Limb (tissue), 2 donors: ENCODE results near the gene KAT8.

Source experiments
- DNase-seq, 2 donors: peaks; one replicate each; pipeline ENCODE4 v3.0.0-alpha.2; 2016; ENCODE audit errors: extremely low spot score in 2 of 2

KAT8 gene

GRCh38 chr16:31106509-31107464 lies 10.7 kb upstream of the KAT8 start:
- no peak for DNase-seq

GRCh38 chr16:31107465-31107867 lies 10.0 kb upstream of the KAT8 start:
- DNase-seq, result no peak

- DNase-seq, result peak; percentile 65 to 85
Observed at GRCh38 chr16:31108035-31108793, 9.2 kb upstream of the KAT8 start, which contains the start of gene BCKDK. Gene BCKDK (plus strand): TSS chr16:31108386. CDS start chr16:31109224, 838 bp downstream.

- DNase-seq, result no peak
Observed at GRCh38 chr16:31108794-31109558, 8.5 kb upstream of the KAT8 start.

GRCh38 chr16:31109622-31110021 lies 7.8 kb upstream of the KAT8 start:
- no peak for DNase-seq

- no peak for DNase-seq
Observed at GRCh38 chr16:31110106-31111034, 7.1 kb upstream of the KAT8 start.

- no peak for DNase-seq
Observed at GRCh38 chr16:31111881-31112466, 5.5 kb upstream of the KAT8 start.

- no peak for DNase-seq
Observed at GRCh38 chr16:31112711-31113110, 4.8 kb upstream of the KAT8 start.

- no peak for DNase-seq
Observed at GRCh38 chr16:31113121-31114120, 4.0 kb upstream of the KAT8 start.

- DNase-seq, result no peak
Observed at GRCh38 chr16:31114468-31114867, 3.0 kb upstream of the KAT8 start.

GRCh38 chr16:31118223-31119155 lies 1.0 kb downstream of the KAT8 start:
- DNase-seq, result no peak

- no peak for DNase-seq
Observed at GRCh38 chr16:31120129-31120528, 2.7 kb downstream of the KAT8 start.

GRCh38 chr16:31125844-31126243 lies 8.4 kb downstream of the KAT8 start:
- no peak for DNase-seq

- no peak for DNase-seq
Observed at GRCh38 chr16:31127182-31127581, 9.7 kb downstream of the KAT8 start.

- no peak for DNase-seq
Observed at GRCh38 chr16:31128711-31129567, 11.5 kb downstream of the KAT8 start.

GRCh38 chr16:31129568-31130335 lies 12.3 kb downstream of the KAT8 start:
- no peak for DNase-seq
